ENCODE data around the gene PKN3.

- TF ChIP-seq JUNB (CRISPR knock-in tag; conservative IDR thresholded peaks at IDR 0.05): no peak
- no peak for TF ChIP-seq RCOR1 (IDR thresholded peaks at IDR 0.05; ENCODE audit: borderline replicate concordance in 1 of 2, low read depth in 2 of 2, low read length in 2 of 2)
- TF ChIP-seq ZBTB34 (CRISPR knock-in tag; IDR thresholded peaks at IDR 0.05): no peak
- TF ChIP-seq CTCF (IDR thresholded peaks at IDR 0.05 in 2 of 3, conservative IDR thresholded peaks at IDR 0.05 in 1 of 3; ENCODE audit: insufficient read depth in 2 of 3, low read depth in 1 of 3, low read length in 3 of 3): no peak
- no peak for TF ChIP-seq RFX5 (IDR thresholded peaks at IDR 0.05; ENCODE audit: low read depth, low read length)
- TF ChIP-seq ZFX (CRISPR knock-in tag; IDR thresholded peaks at IDR 0.05): no peak
- no peak for TF ChIP-seq SIN3B (IDR thresholded peaks at IDR 0.05; ENCODE audit: low read depth)
- TF ChIP-seq TAF1 (IDR thresholded peaks at IDR 0.05; ENCODE audit: control insufficient read depth, extremely low read depth, insufficient read depth, low read length, severe bottlenecking): no peak
Observed at GRCh38 chr9:128732576-128732975, 30.3 kb downstream of the PKN3 start.

All from K562 (cell line).